Stromal cell of bone marrow (primary cell): ENCODE results near the gene NHERF1.

Experiments
- DNase-seq: peaks from one replicate; pipeline ENCODE4 v3.0.0-alpha.2; 2012; ENCODE audit warnings: low read depth

Gene NHERF1

DNA sequence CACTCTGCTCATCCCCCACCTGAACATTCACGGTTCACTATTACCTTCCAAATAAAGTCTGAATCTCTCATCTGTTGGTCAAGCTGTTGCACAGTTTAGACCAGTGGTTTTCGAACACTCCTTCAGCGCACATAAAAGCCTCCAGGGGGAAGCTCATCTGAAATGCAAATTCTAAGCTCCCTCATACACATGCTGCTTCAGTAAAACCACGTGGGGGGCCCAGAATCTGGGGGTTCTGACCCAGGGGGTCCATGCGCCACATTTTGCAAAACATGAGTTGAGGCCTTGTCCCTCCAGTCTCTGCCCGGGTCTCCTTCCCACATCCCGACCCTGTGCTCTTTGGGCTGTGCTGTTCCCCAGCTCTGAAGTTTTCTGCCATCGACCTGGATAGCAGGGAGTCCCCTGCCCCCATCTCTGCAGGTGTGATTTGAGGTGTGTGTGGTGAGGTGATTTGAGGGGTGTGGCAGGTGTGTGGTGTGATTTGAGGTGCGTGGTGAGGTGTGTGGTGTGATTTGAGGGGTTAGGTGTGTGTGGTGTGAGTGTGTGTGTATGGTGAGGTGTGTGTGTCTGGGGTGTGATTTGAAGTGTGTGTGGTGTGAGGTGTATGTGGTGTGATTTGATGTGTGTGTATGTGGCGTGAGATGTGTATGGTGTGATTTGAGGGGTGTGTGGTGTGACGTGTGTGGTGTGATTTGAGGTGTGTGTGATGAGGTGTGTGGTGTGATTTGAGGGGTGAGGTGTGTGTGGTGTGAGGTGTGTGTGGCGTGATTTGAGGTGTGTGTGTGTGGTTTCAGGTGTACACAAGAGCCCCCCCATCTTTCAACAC lies 16.2 kb upstream of the NHERF1 start:
- DNase-seq: no peak

- no peak for DNase-seq
Observed at GRCh38 chr17:74733365-74734122, 14.9 kb upstream of the NHERF1 start.

DNA sequence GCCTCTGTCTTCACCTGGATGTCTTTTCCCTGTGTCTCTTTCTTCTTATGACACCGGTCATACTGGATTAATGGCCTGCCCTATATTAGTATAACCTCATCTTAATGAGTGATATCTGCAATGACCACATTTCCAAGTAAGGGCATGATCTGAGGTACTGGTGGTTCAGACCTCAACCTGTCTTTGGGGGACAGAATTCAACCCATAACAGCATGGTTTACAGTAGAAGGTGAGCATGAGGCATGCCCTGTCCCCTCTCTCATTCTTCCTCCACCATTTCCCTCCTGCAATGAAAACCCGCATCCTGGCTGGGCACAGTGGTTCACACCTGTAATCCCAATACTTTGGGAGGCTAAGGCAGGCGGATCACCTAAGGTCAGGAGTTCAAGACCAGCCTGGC lies 14.2 kb upstream of the NHERF1 start:
- DNase-seq: no peak

- no peak for DNase-seq
Observed at GRCh38 chr17:74736513-74737298, 11.7 kb upstream of the NHERF1 start, which contains the start of gene RAB37. Gene RAB37, plus strand, starts transcription at chr17:74737256. Its CDS starts 17 bp downstream, at chr17:74737273.

DNA sequence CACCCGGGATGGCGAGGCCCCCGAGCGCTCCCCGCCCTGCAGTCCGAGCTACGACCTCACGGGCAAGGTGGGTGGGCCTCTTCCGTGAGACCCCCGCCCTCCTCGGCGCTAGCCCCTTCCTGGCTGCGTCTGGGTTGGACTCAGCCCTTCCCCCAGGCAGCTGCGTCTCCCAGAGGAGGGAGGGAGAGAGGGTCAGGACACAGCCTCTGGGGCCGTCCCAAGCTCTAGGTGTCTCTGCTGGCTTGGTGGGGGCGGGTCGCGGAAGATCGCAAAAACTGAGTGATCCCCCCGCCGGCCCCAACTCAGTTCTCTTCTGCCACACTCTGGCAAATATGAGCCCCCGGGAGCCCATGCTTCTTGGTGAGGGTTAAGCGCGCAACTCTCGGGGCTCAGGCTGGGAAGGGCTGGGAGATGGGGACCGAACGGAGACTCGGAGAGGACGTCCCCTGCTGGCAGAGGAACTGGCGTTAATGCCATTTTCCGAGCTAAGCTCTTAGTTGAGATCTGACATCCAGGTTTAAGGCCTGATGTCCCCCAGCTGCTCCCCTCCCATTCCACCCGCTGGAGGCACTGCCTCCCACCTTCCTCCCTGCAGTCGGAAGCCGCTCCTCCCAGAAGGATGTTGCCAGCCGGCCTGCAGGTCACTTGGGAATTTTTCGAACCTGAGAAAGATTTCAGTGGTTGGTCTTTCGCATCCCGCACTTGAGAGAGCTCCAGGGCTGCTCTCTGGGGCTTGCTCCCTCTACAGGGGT lies 11.0 kb upstream of the NHERF1 start:
- DNase-seq: no peak

DNA sequence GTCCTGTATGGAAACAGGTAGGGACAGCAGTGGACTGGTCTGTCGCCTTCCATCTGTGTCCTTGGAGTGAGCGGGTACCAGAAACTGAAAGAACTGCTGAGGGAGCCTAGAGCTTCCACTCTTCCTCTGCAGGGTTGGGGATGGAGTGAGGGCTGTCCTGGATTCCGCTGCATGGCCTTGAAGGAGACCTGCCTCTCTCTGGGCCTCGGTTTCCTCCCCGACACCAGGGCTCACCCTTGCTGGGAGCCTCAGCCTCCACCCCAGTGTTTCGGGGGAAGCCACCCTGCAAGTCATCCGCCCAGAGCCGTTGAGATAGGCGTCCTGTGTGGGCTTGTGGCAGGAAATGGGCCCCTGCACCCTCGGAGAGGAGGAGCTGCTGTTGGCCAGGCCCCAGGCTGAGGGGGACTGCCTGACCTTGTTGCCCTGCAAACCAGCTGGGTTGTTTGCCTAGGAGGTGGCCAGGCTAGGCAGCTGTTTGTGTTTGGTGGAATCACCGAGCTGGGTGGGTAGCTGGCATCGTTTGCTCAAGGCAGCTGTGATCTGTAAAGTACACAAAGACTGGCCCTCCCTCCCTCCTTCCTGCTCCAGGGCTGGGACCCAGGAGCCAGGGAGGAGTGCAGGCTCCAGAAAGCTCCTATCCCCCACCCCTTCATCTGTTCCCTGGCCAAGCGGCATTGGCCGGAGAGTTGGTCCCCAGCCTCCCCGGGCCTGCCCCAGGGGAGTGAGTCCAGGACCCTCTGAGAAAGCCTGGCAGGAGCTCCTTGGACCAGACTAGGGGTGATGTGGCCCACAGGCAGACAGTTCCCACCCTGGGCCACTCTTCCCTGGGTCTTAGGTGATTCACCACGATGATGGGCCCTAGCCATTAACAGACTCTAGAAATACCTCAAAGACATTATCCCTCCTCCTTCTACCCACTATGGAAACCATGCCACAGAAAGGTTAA lies 10.1 kb upstream of the NHERF1 start:
- DNase-seq: no peak

DNA sequence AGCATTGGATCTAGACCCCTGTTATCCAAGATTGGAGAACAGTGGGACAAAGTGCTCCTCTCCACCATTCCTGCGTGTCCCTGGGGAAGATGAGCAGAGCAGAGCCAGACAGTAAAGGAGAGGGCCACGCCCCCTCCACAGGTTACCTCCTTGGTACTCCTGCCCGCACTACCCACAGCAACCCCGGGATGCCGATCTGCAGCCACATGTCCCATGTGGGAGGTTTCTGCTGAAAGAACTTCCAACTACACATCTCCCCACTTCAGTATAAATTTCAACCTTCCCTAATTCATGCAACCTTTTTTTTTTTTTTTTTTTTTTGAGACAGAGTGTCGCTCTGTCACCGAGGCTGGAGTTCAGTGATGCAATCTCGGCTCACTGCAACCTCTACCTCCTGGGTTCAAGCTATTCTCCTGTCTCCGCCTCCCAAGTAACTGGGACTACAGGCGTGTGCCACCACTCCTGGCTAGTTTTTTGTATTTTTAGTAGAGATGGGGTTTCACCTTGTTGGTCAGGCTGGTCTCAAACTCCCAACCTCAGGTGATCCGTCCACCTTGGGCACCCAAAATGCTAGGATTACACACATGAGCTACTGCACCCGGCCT lies 9.1 kb upstream of the NHERF1 start:
- no peak for DNase-seq

DNA sequence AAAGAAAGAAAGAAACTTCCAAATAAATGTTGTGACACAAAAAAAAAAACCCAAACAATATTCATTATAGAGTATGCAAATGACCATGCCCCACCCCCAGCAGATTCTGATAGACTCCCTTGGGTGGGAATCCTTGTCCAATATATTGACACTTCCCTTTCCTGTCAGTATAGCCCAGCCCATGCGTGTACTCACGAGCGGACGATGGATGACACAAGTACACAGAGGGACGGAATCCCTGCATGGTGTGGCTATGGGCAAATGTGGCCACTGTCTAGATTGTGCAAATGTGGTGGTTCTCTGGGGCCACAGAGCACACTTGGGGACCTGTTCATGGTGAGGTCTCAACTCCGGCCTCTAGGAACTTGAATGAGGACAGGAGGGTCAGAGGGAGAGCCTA lies 8.3 kb upstream of the NHERF1 start:
- no peak for DNase-seq

- no peak for DNase-seq
Observed at GRCh38 chr17:74740641-74741387, 7.6 kb upstream of the NHERF1 start.

DNA sequence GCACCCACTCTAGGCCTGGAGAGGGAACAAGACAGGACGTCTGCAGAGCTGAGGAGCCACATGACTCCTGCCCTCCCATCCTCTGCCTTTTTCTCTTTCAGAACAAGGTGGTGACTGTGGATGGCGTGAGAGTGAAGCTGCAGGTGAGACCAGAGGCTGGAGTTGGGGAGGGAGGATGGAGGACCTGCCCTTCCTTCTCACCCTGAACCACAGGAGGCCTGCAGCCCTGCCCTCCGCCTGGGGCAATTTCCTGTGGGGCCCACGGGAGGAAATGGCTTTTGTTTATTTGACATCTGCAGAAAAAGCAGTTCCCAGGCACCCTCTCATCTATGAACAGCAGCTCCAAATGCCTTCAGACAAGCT lies 6.3 kb upstream of the NHERF1 start:
- DNase-seq: no peak

- DNase-seq: no peak
Observed at GRCh38 chr17:74742978-74743545, 5.4 kb upstream of the NHERF1 start.

GRCh38 chr17:74743755-74744154 lies 4.7 kb upstream of the NHERF1 start:
- no peak for DNase-seq

DNA sequence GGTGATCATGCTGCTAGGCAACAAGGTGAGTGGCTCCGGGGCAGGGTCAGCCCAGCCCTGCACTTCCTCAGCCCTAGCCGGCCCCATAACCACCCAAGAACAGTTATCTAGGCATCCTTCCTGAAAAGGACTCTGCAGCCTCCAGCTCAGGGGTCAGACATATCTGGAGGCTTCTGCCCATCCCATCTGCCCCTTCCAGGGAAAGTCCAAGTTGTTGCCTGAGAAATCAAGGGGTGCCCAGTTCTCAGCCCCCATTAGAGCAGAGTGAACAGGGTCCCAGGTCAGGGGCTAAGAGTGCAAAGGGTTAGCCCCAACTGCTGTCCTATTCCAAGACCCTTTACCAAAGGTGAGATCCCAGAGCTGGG lies 4.1 kb upstream of the NHERF1 start:
- no peak for DNase-seq

DNA sequence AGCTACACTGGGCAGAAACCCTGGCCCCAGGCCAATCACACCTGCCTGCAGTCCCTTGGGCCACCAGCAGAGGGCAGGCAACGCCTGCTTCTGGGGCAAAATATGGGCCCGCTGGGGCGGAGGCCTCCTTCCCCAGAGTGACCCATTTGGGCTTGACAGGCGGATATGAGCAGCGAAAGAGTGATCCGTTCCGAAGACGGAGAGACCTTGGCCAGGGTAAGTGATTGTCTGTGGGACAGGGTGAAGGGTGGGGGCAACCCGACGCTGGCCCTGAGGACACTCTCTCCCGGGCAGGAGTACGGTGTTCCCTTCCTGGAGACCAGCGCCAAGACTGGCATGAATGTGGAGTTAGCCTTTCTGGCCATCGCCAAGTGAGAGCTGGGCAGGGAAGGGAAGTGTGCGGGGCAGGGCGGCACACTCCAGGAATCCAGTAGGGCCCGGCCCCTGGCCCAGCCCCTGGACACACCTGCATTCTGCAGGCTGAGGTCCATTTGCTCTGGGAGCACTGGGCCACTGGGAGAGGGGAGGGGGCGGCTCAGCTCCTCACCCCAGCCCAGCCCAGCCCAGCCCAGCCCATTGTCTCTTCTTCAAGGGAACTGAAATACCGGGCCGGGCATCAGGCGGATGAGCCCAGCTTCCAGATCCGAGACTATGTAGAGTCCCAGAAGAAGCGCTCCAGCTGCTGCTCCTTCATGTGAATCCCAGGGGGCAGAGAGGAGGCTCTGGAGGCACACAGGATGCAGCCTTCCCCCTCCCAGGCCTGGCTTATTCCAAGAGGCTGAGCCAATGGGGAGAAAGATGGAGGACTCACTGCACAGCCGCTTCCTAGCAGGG lies 3.5 kb upstream of the NHERF1 start:
- DNase-seq: peak; percentile 23

- no peak for DNase-seq
Observed at GRCh38 chr17:74745548-74746177, 2.8 kb upstream of the NHERF1 start.

- no peak for DNase-seq
Observed at GRCh38 chr17:74746376-74746775, 2.1 kb upstream of the NHERF1 start.

DNA sequence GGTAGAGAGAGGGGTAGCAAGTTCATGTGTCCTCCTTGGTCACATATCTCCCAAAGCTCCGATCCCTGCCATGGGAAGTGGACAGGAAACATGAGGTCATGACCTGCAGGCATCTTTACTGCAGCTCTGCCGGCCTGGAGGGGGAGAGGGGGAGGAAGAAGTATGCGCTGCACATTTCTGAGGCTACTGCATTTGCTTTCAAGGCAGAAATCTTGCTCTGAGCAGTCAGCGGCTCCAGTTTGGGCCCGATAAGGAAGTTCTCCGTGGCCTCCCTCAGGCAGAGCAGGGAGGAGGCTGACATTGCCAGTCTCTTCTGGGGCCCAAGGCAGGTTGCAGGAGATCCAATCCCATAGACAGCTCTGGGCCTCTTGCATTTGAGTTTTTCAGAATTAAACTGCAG lies 1.5 kb upstream of the NHERF1 start:
- no peak for DNase-seq

- no peak for DNase-seq
Observed at GRCh38 chr17:74748279-74748528, 224 bp upstream of the NHERF1 start.
